HEK293T (cell line): ENCODE measurements around the gene RBM6.
A peak's percentile ranks its signal among the peaks of the same experiment; 100 is the strongest.

Experiments
- CTCF ChIA-PET: fragments of 350-600 bp; formaldehyde crosslinking; extraction: SDS; loops from one replicate; lab custom pipeline; 2021; ENCODE audit warnings: antibody characterized with exemption, inconsistent platforms; lab: Yijun Ruan, JAX
- POLR2A ChIA-PET: fragments of 350-600 bp; formaldehyde crosslinking; extraction: SDS; loops from one replicate; lab custom pipeline; 2020; ENCODE audit warnings: antibody characterized with exemption, inconsistent platforms; lab: Yijun Ruan, JAX
- DNase-seq: peaks from one replicate; pipeline ENCODE4 v3.0.0; 2012; ENCODE audit warnings: mixed read lengths; ENCODE audit errors: extremely low spot score
- ARNT ChIP-seq: fragments of 450-650 bp; IDR thresholded peaks from 2 replicates; pipeline ENCODE4 v1.6.1; 2017; ENCODE audit warnings: mild to moderate bottlenecking
- BHLHE40 ChIP-seq: fragments of 450-650 bp; IDR thresholded peaks from 2 replicates; pipeline ENCODE4 v1.6.1; 2016; ENCODE audit warnings: mild to moderate bottlenecking, moderate library complexity, borderline replicate concordance
- CTBP1 ChIP-seq: fragments of 450-650 bp; IDR thresholded peaks from 2 replicates; pipeline ENCODE4 v1.6.1; 2016; ENCODE audit warnings: borderline replicate concordance
- ELF4 ChIP-seq: fragments of 450-650 bp; IDR thresholded peaks from 2 replicates; pipeline ENCODE4 v1.6.1; 2017; ENCODE audit warnings: antibody characterized with exemption
- FOXA1 ChIP-seq: fragments of 450-650 bp; IDR thresholded peaks from 2 replicates; pipeline ENCODE4 v1.6.1; 2016; ENCODE audit warnings: mild to moderate bottlenecking
- FOXK2 ChIP-seq: fragments of 450-650 bp; IDR thresholded peaks from 2 replicates; pipeline ENCODE4 v1.6.1; 2016; ENCODE audit warnings: mild to moderate bottlenecking
- FOXM1 ChIP-seq: fragments of 450-650 bp; IDR thresholded peaks from 2 replicates; pipeline ENCODE4 v1.6.1; 2017; ENCODE audit warnings: mild to moderate bottlenecking, borderline replicate concordance
- HDGF ChIP-seq: fragments of 450-650 bp; IDR thresholded peaks from 2 replicates; pipeline ENCODE4 v1.6.1; 2017; ENCODE audit warnings: antibody characterized with exemption, borderline replicate concordance
- L3MBTL2 ChIP-seq: fragments of 450-650 bp; conservative IDR thresholded peaks from 2 replicates; pipeline ENCODE4 v1.6.1; 2016; ENCODE audit warnings: mild to moderate bottlenecking
- LEF1 ChIP-seq: fragments of 450-650 bp; IDR thresholded peaks from 2 replicates; pipeline ENCODE4 v1.6.1; 2017; ENCODE audit warnings: mild to moderate bottlenecking, borderline replicate concordance
- NFRKB ChIP-seq: fragments of 450-650 bp; IDR thresholded peaks from 2 replicates; pipeline ENCODE4 v1.6.1; 2016; ENCODE audit warnings: mild to moderate bottlenecking, moderate library complexity
- SP1 ChIP-seq: fragments of 450-650 bp; IDR thresholded peaks from 2 replicates; pipeline ENCODE4 v1.6.1; 2017
- SUZ12 ChIP-seq: fragments of 450-650 bp; IDR thresholded peaks from 2 replicates; pipeline ENCODE4 v1.6.1; 2016; ENCODE audit warnings: mild to moderate bottlenecking
- TARDBP ChIP-seq: fragments of 450-650 bp; IDR thresholded peaks from 2 replicates; pipeline ENCODE4 v1.6.1; 2016
- ZNF384 ChIP-seq: fragments of 450-650 bp; IDR thresholded peaks from 2 replicates; pipeline ENCODE4 v1.6.1; 2016
- TF ChIP-seq, protein P1 (sequence below): fragments of 450-650 bp; IDR thresholded peaks from 2 replicates; pipeline ENCODE4 v1.6.1; 2016

The RBM6 gene

DNA sequence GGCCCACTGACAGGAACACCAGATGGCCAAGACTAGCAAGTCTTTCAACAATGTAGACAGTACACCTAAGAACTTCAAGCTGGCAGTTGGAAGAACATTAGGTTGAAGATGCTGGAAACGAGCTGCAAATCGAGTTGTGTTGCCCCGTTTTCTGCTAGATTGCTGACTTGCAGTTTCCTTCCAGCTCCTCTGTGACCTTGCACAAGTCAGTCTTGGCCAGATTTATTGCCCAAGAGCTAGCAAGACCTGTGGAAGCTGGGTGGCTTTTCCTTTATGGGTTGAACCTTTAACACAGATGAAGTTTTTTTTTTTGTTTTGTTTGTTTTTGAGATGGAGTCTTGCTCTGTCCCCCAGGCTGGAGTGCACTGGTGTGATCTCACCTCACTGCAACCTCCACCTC lies 2.9 kb upstream of the RBM6 start:
- ChIA-PET CTCF (no interaction called here), POLR2A (no interaction called here)
- TF ChIP-seq, protein P1, sequence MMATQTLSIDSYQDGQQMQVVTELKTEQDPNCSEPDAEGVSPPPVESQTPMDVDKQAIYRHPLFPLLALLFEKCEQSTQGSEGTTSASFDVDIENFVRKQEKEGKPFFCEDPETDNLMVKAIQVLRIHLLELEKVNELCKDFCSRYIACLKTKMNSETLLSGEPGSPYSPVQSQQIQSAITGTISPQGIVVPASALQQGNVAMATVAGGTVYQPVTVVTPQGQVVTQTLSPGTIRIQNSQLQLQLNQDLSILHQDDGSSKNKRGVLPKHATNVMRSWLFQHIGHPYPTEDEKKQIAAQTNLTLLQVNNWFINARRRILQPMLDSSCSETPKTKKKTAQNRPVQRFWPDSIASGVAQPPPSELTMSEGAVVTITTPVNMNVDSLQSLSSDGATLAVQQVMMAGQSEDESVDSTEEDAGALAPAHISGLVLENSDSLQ: 0 out of 2 replicates have a peak, but pooled peaks have one; percentile 39
- TF ChIP-seq SUZ12 (no peak), FOXA1 (no peak)

DNA sequence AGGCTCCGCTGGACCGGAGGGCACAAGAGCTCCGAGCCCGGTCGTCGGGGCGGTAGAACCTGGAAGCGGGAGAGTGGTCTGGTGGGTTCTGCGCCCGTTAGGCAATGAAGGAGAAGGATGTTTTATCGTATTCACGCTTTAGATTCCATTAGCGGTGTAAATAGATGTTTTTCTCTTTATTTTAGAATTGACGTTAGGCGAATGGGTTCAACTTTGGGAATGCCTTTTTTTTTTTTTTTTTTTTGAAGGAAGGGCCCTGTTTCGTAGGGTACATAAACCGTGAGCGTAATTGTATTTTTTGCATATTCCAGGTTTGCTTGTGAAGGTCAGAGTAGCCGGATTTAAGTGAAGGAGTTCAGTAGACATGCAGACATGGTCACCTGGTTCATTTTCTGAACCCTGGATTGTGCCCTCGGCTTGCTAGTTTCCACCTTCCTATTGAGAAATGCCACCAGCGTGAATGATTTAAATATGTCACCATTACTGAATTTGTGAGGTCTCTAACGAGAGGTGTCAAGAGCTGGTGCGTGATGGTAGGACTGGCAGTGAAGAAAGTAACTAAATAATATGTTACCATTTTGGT lies 808 bp downstream of the RBM6 start:
- POLR2A ChIA-PET: interaction anchor here (1.0 to 2.8 kb wide), 12 partner anchors 9 to 164 kb away, joined by 3 to 72 read pairs (median 6); partner anchors contain the start of genes IP6K1 and MON1A
- CTCF ChIA-PET: interaction anchor here (0.6 to 1.0 kb wide), 4 partner anchors 21 to 107 kb away, joined by 3 to 5 read pairs (median 3); no protein-coding TSS in a partner anchor
- DNase-seq: no peak
- TF ChIP-seq ZNF384 (peak; percentile 74), FOXM1 (no peak)

More for the DNA sequence above, 2.9 kb upstream of the RBM6 start:
- no peak for DNase-seq

DNA sequence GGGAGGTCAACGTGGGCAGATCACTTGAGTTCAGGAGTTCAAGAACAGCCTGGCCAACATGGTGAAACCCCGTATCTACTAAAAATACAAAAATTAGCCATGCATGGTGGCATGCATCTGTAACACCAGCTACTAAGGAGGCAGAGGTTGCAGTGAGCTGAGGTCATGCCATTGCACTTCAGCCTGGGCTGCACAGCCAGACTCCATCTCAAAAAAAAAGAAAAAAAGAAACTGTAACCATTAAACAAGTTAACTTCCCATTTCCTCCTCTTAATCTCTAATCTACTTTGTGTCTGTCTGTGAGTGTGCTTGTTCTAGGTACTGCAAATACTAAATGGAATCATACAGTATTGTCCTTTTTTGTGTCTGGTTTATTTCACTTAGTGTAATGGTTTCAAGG lies 2.7 kb downstream of the RBM6 start:
- TF ChIP-seq FOXA1: no peak
- POLR2A ChIA-PET: no interaction called here
- DNase-seq: no peak
- CTCF ChIA-PET: no interaction called here

DNA sequence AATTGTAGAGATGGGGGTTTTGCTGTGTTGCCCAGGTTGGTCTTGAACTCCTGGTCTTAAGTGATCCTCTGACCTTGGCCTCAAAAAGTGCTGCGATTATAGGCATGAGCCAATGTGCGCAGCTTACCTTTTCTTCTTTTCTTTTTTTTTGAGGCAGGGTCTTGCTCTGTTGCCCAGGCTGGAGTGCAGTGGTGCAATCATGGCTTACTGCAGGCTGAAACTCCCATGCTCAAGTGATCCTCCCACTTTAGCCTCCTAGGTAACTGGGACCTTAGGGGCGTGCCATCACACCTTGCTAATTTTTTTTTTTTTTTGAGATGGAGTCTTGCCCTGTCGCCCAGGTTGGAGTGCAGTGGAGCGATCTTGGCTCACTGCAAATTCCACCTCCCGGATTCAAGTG lies 13.0 kb downstream of the RBM6 start:
- ChIA-PET CTCF (no interaction called here), POLR2A (no interaction called here)
- TF ChIP-seq CTBP1: no peak
- no peak for TF ChIP-seq SUZ12
- TF ChIP-seq HDGF: no peak
- TF ChIP-seq TARDBP: no peak
- TF ChIP-seq, protein P1: no peak
- TF ChIP-seq ELF4: no peak
- TF ChIP-seq L3MBTL2: no peak
- TF ChIP-seq NFRKB: no peak
- TF ChIP-seq FOXM1: no peak
- no peak for TF ChIP-seq FOXA1
- no peak for TF ChIP-seq SP1
- no peak for TF ChIP-seq ARNT
- TF ChIP-seq BHLHE40: no peak
- no peak for TF ChIP-seq ZNF384
- DNase-seq: no peak

DNA sequence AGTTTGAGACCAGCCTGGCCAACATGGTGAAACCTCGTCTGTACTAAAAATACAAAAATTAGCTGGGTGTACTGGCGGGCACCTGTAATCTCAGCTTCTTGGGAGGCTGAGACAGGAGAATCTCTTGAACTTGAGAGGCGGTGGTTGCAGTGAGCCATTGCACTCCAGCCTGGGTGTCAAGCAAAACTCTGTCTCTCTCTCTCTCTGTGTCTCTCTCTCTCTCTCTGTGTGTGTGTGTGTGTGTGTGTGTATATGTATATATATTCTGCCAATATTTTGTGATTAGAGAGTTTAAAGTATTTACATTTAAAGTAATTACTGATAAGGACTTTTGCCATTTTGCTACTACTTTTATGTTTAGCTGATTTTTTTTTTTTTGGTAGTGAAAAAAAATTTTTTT lies 15.7 kb downstream of the RBM6 start:
- TF ChIP-seq SUZ12 (no peak), LEF1 (no peak), BHLHE40 (no peak)
- DNase-seq: no peak
- POLR2A ChIA-PET: interaction anchor here (2.7 kb wide), 1 partner anchor 15 kb away, joined by 11 read pairs; the partner anchor contains the start of gene RBM6
- CTCF ChIA-PET: interaction anchor here (0.6 kb wide), 1 partner anchor 33 kb away, joined by 3 read pairs; no protein-coding TSS in a partner anchor

DNA sequence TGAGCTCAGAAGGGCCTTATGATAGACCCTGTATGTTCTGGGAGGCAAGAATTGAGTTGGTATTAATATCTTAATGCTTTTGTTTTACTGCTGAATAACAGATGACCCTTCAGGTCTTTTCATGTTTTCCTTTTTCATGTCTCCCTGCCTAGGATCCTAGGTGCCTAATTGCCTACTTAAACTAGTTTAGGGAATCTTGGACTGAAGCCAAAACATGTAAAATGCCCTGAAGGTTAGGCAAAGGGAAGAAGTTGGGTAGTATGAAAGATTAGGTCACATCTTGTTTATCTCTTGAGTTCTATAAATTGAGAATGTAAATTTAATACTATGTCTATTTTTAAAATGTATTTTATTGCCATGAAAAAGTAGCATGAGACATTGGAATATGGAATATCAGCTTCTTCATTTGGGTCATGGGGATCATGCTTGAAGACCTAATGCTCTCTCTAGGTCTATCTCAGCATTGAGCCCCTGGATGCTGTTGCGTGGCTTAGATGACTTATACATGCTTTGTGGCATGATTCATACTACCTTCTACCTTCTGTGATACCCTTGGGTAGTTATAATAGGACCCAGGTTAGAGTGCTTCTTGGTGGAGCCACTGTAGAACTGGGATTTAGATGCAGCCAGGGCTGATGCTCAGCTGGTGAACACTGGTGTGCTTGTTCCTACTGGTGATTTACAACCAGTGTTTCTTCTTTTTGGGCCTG lies 26.4 kb downstream of the RBM6 start:
- ChIA-PET POLR2A (no interaction called here), CTCF (no interaction called here)
- no peak for DNase-seq
- TF ChIP-seq ZNF384: no peak
- TF ChIP-seq TARDBP: no peak
- no peak for TF ChIP-seq NFRKB
- no peak for TF ChIP-seq L3MBTL2
- TF ChIP-seq LEF1: no peak
- no peak for TF ChIP-seq SP1
- no peak for TF ChIP-seq SUZ12
- TF ChIP-seq HDGF: no peak
- TF ChIP-seq FOXK2: no peak
- TF ChIP-seq, protein P1: no peak
- no peak for TF ChIP-seq FOXA1
- TF ChIP-seq ARNT: no peak
- no peak for TF ChIP-seq ELF4
- TF ChIP-seq FOXM1: no peak

DNA sequence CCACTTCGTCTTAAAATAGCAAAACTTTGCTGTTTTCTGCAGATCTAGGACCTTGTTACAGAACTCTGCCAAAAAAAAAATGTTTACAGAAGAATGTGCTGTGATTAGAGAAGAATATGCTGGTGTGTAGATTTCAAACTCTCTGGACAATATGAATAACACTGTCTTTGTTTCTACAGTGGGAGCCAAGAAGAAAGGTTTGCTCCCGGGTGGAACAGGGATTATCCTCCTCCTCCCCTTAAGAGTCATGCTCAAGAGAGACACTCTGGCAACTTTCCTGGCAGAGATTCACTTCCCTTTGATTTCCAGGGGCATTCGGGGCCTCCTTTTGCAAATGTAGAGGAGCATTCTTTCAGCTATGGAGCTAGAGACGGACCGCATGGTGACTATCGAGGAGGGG lies 27.3 kb downstream of the RBM6 start:
- POLR2A ChIA-PET: no interaction called here
- no peak for DNase-seq
- no peak for TF ChIP-seq ELF4
- no peak for TF ChIP-seq ZNF384
- TF ChIP-seq TARDBP: no peak
- TF ChIP-seq HDGF: no peak
- no peak for TF ChIP-seq BHLHE40
- TF ChIP-seq FOXA1: no peak
- no peak for TF ChIP-seq SUZ12
- no peak for TF ChIP-seq CTBP1
- no peak for TF ChIP-seq FOXM1
- TF ChIP-seq FOXK2: no peak
- TF ChIP-seq, protein P1: no peak
- no peak for TF ChIP-seq NFRKB
- CTCF ChIA-PET: no interaction called here
